NCI-H2081 treated with DMSO at 0.1 percent for 48 hours (cell line): Measurements from ENCODE around the gene GRM1.

Experiments used
- DNase-seq: peaks from one replicate; lab custom pipeline; 2025; lab: John Stamatoyannopoulos, UW

GRM1 gene

DNA sequence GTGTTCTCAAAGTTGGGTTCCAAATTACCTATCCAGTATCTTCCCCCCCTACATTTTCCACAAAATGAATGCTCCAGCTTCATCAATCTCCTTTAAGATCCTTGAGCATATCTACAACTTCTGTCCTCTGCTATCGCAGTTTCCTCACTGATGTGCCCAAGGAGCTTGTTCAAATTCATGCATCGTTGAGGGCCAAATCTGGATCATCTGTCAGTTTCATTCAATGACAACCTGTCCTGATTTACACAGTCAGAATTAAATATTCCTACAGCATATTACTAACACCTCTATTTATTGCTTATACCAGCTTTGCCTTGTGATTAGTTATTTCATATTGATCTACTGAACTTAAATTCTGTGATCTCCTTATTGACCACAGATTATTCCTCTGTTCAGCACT, 68.7 kb downstream of the GRM1 start:
- DNase-seq, result no peak

DNA sequence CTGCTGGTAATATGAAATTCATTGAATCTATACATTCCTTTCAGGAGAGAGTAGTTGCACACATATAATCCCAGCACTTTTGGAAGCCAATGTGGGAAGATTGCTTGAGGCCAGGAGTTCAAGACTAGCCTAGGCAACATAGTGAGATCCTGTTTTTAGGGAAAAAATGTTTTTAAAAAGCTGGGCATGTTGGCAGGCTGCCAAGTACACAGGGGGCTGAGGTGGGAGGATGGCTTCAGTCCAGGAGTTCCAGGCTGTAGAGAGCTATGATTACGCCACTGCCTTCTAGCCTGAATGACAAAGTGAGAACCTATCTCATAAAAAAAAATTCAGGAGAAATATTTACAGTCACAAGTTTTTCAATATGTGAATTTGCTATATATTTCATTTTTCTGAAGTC, 71.9 kb downstream of the GRM1 start:
- DNase-seq, result no peak

DNA sequence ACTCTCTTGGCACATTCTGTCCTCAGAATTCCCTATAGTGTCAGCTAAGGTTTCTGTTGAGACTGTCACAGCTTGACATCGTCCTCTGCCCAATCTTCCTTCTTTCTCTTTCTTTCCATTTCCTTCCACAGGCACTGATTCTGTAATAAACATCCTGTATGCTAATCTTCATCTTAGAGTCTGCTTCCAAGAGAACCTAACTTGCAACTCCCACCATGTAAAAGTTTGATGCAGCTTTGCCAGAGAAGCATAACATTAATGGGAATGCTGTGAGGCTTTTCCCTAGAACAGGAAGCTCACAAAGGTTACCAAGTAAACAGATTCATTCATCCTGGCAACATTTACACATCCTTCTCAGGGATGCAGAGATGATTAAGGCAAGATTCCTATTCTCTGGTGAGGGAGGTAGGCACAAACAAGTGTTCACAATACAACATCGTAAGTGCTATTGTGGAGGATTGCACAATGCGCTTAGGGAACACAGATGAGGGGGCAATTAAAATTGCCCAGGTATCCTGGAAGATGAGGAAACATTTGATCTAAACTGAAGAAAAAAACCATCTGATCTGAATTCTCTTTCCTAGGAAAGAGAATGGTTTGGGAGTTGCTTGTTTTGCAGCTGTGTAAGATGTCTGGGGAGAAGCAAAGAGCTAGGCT, 74.7 kb downstream of the GRM1 start:
- DNase-seq, result no peak

DNA sequence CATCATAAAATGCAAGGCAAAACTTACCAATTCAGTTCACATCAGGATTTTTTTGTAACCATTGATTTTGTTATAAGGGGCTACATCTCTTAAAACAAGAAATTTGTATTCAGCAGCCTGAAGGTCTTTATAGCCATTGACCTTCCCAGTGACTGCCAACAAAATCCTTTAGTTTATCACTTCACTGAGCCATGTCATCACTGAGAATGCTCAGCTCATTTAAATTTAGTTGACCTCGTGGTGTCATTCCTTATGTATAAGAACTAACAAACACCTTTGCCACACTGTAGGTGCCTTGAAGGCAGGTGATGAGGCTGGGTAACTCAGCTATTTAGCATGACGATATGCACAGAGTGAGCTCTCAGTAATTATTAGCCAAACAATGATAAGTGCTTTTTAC, 77.7 kb downstream of the GRM1 start:
- no peak for DNase-seq

GRCh38 chr6:146110990-146111389, 82.1 kb downstream of the GRM1 start:
- DNase-seq, result no peak

DNA sequence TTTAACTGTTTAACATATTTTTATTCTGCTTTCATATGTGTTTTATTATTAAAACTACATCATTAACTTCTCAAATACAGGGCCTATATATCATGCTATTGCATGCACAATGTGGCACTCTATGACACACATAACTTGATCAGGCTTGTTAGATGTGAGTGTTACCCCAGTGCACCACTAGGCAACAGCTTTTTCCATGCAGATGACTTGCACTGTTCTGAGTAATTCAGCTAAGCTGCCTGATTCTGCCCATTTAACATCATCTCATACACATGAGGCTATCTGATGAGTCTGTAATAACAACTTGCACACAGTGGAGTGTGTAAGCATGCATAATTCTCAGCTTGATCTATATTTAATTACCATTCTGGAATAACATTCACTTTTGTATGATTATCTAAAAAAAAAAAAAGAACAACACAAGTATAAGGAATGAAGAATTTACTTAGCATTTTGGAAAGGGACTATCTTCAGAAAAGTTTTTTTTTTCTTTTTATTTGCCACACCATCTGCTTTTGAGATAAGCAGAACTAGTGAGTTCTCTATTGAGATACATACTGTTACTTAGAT, 83.1 kb downstream of the GRM1 start:
- DNase-seq, result no peak

GRCh38 chr6:146113084-146113623, 84.3 kb downstream of the GRM1 start:
- no peak for DNase-seq

DNA sequence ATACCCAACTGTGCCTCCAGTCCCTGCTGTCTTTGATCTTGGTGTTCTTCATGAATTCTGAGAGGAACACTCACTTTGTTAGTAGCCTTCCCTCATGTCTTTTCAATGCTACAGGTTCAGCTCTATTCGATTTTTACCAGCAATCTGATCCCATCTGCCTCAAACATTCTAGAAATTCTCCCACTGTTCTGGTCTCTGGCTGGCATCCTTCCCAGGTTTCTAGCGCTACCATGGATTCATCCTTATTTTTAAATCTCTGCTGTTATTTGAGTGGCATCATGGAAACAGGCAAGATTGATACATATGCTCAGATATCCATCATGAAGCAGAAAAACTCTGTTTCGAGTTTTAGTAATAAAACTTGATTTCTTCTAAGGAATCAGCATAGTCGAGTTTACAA, 94.8 kb downstream of the GRM1 start:
- DNase-seq, result no peak

- no peak for DNase-seq
Measured at GRCh38 chr6:146127447-146128215, 98.8 kb downstream of the GRM1 start.

- DNase-seq, result no peak
Measured at GRCh38 chr6:146133866-146134265, 105.0 kb downstream of the GRM1 start.

- no peak for DNase-seq
Measured at GRCh38 chr6:146135167-146135566, 106.3 kb downstream of the GRM1 start.

GRCh38 chr6:146146836-146147235, 118.0 kb downstream of the GRM1 start:
- DNase-seq, result no peak

- no peak for DNase-seq
Measured at GRCh38 chr6:146149770-146150169, 120.9 kb downstream of the GRM1 start.

DNA sequence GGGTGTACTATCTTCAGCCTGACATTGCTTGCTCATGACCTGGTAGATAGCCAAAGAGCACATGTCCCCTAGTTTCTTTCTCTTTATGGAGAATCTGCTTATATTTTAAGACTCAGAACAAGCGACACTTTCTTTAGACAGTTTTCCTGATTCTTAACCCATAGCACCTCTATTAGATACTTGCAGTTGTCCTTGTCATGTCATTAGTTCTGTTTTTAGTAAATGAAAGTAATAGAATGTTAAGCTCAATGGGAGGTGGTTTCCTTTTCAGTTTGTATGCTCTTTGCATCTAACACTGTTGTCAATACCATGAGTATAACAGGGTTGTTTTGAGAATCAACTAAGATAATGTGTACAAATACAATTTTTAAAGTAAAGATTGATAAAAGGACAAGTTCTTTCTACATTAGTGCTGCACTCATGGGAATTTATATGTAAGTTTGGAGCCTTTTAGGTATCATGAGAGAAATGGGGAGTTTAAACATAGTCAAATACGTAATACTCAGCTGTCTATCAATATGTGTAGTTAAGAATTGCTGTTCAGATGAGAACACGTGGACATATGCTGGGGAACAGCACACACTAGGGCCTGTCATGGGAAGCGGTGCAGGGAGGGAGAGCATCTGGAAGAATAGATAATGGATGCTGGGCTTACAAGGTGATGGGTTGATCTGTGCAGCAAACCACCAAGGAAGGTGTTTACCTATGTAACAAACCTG, 124.3 kb downstream of the GRM1 start:
- no peak for DNase-seq

GRCh38 chr6:146154197-146154596, 125.3 kb downstream of the GRM1 start:
- no peak for DNase-seq

DNA sequence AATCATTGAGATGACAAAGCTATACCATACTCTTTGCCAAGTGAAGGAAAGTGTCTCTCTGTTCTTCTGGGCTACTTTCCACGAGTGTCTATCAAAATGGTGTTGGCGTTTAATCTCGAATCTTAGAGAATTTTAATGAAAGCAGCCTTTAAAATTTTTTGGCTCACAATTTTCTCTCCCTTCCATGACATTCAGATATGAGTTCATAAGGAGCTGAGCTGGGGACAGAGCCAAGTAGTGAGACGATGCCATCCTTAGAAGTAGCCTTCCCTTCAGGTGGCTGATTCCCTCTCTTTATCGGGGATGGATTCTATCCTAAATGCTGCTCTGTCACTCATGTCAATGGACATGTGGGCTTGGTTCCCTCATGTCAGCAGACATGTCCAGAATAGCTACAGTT, 132.8 kb downstream of the GRM1 start:
- DNase-seq, result no peak

DNA sequence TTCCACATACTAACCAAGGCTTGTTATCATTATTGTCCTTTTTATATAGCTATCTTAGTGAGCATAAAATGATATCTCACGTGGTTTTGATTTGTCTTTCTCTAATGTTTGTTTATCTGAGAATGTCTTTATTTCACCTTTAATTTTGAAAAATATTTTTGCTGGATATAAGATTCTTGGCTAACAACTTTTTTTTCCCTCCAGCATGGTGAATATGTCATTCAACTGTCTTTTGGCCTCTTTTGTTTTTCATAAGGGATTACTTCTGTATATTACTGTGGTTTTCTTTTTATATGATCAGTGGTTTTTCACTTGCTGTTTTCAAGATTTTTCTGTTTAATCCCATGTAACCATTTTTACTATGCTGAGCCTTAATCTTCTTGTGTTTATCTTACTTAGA, 141.0 kb downstream of the GRM1 start:
- DNase-seq, result no peak

DNA sequence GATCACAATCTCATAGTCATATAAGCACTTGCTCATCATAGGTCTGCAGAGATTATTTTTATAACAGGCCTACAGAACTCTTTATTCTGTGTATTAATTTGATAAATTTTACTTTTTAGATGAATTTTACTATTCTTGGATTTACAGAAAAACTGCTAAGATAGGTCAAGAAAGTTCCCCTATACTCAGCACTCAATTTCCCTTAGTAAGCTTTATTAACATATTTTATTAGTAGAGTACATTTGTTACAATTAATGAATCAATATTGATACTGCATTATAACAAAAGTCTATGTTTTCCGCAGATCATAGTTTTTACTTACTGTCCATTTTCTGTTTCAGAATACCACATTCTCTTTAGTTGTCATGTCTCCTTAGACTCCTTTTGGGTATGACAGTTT, 148.9 kb downstream of the GRM1 start:
- DNase-seq, result no peak

GRCh38 chr6:146183831-146184230, 155.0 kb downstream of the GRM1 start:
- no peak for DNase-seq

- DNase-seq, result no peak
Measured at GRCh38 chr6:146184701-146185100, 155.8 kb downstream of the GRM1 start.

DNA sequence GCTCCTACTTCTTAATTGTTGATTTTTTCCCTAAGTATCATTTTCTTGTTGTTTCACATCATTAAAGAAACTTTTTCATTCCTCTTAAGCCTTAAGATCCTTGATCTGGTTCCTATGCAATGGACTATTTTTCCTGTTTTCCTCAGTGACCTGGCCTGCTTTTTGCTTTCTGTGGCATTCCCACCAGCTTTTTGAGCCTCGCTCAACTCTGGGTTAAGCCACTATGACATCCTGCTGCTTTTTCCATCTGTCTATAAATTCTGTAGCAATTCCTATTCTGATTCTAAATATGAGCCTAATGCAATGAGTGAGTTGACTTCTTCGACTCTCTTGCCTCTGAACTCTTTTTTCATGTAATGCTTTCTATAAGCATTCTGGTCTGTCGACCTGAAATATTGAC, 160.3 kb downstream of the GRM1 start:
- DNase-seq, result no peak

- DNase-seq, result no peak
Measured at GRCh38 chr6:146190581-146190980, 161.7 kb downstream of the GRM1 start.

- no peak for DNase-seq
Measured at GRCh38 chr6:146191166-146191565, 162.3 kb downstream of the GRM1 start.
